Measurements from ENCODE around the gene TP53I11. TPM values are rescaled to one million over a fixed set of nuclear protein-coding genes. Genes with fewer than 3 reads are reported as not detected.

The TP53I11 gene
- total RNA-seq, 1 experiment from 2014 or later, result 17.7 TPM

DNA sequence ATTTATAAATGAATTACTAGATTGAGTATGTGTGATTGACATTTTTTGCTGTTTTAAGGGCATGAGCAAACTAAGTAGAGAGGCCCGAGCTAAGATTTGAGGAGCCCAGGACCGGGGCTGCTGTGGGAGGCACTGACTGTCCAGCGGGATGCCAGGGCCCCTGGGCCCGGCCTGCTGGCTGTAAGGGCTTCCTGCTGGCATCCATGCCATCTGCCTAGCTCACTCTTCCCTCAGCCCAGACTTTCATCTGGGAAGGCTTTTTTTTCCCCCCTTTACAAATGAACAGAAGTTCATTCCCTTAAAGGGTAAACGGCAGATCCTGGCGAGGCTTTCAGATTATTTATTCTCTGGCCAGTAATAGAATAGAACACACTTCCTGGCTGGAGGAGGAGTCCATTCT lies 16.0 kb upstream of the TP53I11 start:
- no peak for DNase-seq (ENCODE audit: unreplicated experiment)
- TF ChIP-seq, protein P1, sequence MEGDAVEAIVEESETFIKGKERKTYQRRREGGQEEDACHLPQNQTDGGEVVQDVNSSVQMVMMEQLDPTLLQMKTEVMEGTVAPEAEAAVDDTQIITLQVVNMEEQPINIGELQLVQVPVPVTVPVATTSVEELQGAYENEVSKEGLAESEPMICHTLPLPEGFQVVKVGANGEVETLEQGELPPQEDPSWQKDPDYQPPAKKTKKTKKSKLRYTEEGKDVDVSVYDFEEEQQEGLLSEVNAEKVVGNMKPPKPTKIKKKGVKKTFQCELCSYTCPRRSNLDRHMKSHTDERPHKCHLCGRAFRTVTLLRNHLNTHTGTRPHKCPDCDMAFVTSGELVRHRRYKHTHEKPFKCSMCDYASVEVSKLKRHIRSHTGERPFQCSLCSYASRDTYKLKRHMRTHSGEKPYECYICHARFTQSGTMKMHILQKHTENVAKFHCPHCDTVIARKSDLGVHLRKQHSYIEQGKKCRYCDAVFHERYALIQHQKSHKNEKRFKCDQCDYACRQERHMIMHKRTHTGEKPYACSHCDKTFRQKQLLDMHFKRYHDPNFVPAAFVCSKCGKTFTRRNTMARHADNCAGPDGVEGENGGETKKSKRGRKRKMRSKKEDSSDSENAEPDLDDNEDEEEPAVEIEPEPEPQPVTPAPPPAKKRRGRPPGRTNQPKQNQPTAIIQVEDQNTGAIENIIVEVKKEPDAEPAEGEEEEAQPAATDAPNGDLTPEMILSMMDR (IDR thresholded peaks at IDR 0.05; ENCODE audit: unreplicated experiment), result no peak
- Mint-ChIP-seq H3K4me3 (ENCODE audit: unreplicated experiment) (no peak overlapping the region), H3K27me3 (ENCODE audit: insufficient read depth, unreplicated experiment) (no peaks in the 10 kb centered on the region), H3K9me3 (ENCODE audit: unreplicated experiment) (no peaks in the 10 kb centered on the region), H3K27ac (ENCODE audit: low read depth, unreplicated experiment) (no peak overlapping the region), H3K36me3 (ENCODE audit: insufficient read depth, unreplicated experiment) (no peaks in the 10 kb centered on the region), H3K4me1 (ENCODE audit: insufficient read depth, unreplicated experiment) (no peaks in the 10 kb centered on the region)
- ChIA-PET POLR2A (no interaction called here), CTCF (interaction anchor here (1.3 to 1.5 kb wide), 2 partner anchors 30 to 139 kb away, joined by 3 to 4 read pairs; no protein-coding TSS in a partner anchor)
- intact Hi-C loops (cut with micrococcal nuclease), result no loop called here
- no TSS peak for BruUV-seq (replicated peaks)

- H3K27ac Mint-ChIP-seq (ENCODE audit: low read depth, unreplicated experiment), result no peak overlapping the region
- TF ChIP-seq, protein P1 (IDR thresholded peaks at IDR 0.05; ENCODE audit: unreplicated experiment), result no peak
- H3K9me3 Mint-ChIP-seq (ENCODE audit: unreplicated experiment), result no peaks in the 10 kb centered on the region
- POLR2A ChIA-PET, result interaction anchor here (0.8 to 1.2 kb wide), 2 partner anchors 15 to 133 kb away, joined by 3 read pairs; no protein-coding TSS in a partner anchor
- CTCF ChIA-PET, result no interaction called here
- H3K36me3 Mint-ChIP-seq (ENCODE audit: insufficient read depth, unreplicated experiment), result no peaks in the 10 kb centered on the region
- no peaks in the 10 kb centered on the region for H3K4me1 Mint-ChIP-seq (ENCODE audit: insufficient read depth, unreplicated experiment)
- no TSS peak for BruUV-seq (replicated peaks)
- intact Hi-C loops (cut with micrococcal nuclease), result no loop called here
- peak; percentile 36 for DNase-seq (ENCODE audit: unreplicated experiment)
- no peak overlapping the region for H3K4me3 Mint-ChIP-seq (ENCODE audit: unreplicated experiment)
- H3K27me3 Mint-ChIP-seq (ENCODE audit: insufficient read depth, unreplicated experiment), result no peaks in the 10 kb centered on the region
These were observed 14.0 kb upstream of the TP53I11 start for GRCh38 chr11:44964526-44965209.

- Mint-ChIP-seq H3K27me3 (ENCODE audit: insufficient read depth, unreplicated experiment) (no peaks in the 10 kb centered on the region), H3K4me1 (ENCODE audit: insufficient read depth, unreplicated experiment) (no peaks in the 10 kb centered on the region), H3K27ac (ENCODE audit: low read depth, unreplicated experiment) (no peak overlapping the region), H3K36me3 (ENCODE audit: insufficient read depth, unreplicated experiment) (no peaks in the 10 kb centered on the region), H3K9me3 (ENCODE audit: unreplicated experiment) (no peaks in the 10 kb centered on the region), H3K4me3 (ENCODE audit: unreplicated experiment) (no peak overlapping the region)
- ChIA-PET POLR2A (interaction anchor here (0.8 to 1.2 kb wide), 2 partner anchors 15 to 133 kb away, joined by 3 read pairs; no protein-coding TSS in a partner anchor), CTCF (no interaction called here)
- BruUV-seq (replicated peaks), result no TSS peak
- TF ChIP-seq, protein P1 (IDR thresholded peaks at IDR 0.05; ENCODE audit: unreplicated experiment), result no peak
- DNase-seq (ENCODE audit: unreplicated experiment), result no peak
- intact Hi-C loops (cut with micrococcal nuclease), result no loop called here
These were observed 13.3 kb upstream of the TP53I11 start for GRCh38 chr11:44963948-44964347.

DNA sequence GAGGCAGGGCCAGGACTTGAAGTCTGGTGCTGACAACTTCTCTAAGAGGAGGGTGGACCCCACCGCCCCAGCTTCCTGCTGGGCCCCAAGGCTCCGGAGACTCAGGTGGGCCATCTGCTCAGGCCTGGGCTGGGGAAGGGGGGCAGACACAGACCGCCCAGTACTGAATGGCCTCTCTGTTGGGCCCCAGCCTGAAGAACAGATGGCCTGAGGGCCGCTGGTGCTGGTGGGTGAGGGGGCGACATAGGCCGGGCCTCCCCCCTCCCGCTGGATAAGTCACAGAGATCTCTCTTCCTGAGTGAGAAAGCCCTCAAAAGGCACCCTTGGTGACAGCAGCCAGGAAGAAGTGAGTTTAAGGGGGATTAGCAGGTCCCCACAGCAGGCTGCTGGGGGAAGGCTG lies 12.5 kb upstream of the TP53I11 start:
- H3K36me3 Mint-ChIP-seq (ENCODE audit: insufficient read depth, unreplicated experiment), result no peaks in the 10 kb centered on the region
- H3K27ac Mint-ChIP-seq (ENCODE audit: low read depth, unreplicated experiment), result no peak overlapping the region
- no peaks in the 10 kb centered on the region for H3K27me3 Mint-ChIP-seq (ENCODE audit: insufficient read depth, unreplicated experiment)
- POLR2A ChIA-PET, result interaction anchor here (0.9 kb wide), 1 partner anchor 135 kb away, joined by 4 read pairs; no protein-coding TSS in a partner anchor
- H3K4me1 Mint-ChIP-seq (ENCODE audit: insufficient read depth, unreplicated experiment), result no peaks in the 10 kb centered on the region
- intact Hi-C loops (cut with micrococcal nuclease), result no loop called here
- H3K9me3 Mint-ChIP-seq (ENCODE audit: unreplicated experiment), result no peaks in the 10 kb centered on the region
- no TSS peak for BruUV-seq (replicated peaks)
- no peak overlapping the region for H3K4me3 Mint-ChIP-seq (ENCODE audit: unreplicated experiment)
- DNase-seq (ENCODE audit: unreplicated experiment), result no peak
- CTCF ChIA-PET, result no interaction called here
- TF ChIP-seq, protein P1 (IDR thresholded peaks at IDR 0.05; ENCODE audit: unreplicated experiment), result no peak

Data from MCF 10A (cell line).